ENCODE data around the gene WFDC1.

DNA sequence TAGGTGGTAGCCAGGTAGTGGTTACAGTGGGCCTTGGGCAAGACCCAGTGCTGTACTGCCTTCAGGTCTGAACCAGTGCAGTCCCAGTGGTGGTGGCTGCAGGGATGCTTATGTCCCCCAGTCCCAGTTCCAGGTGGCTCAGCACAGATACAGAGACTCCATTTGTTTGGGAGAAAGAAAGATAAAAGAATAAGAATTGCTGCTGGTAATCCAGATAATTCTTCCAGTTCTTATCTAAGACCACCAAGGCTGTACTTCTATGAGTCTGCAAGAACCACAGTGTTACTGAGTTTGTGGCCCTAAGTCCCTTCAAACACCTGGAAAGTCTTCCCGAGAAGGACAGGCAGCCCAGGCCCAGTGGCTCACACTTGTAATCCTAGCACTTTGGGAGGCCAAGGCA, 39.8 kb downstream of the WFDC1 start:
- TF ChIP-seq, protein P1, sequence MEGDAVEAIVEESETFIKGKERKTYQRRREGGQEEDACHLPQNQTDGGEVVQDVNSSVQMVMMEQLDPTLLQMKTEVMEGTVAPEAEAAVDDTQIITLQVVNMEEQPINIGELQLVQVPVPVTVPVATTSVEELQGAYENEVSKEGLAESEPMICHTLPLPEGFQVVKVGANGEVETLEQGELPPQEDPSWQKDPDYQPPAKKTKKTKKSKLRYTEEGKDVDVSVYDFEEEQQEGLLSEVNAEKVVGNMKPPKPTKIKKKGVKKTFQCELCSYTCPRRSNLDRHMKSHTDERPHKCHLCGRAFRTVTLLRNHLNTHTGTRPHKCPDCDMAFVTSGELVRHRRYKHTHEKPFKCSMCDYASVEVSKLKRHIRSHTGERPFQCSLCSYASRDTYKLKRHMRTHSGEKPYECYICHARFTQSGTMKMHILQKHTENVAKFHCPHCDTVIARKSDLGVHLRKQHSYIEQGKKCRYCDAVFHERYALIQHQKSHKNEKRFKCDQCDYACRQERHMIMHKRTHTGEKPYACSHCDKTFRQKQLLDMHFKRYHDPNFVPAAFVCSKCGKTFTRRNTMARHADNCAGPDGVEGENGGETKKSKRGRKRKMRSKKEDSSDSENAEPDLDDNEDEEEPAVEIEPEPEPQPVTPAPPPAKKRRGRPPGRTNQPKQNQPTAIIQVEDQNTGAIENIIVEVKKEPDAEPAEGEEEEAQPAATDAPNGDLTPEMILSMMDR (IDR thresholded peaks at IDR 0.05; ENCODE audit: insufficient read depth, low read depth, low read length): no peak
- TF ChIP-seq EZH2 (IDR thresholded peaks at IDR 0.05; ENCODE audit: insufficient read depth, low read length): no peak

All from astrocyte (in vitro differentiated cells and primary cell).